Right lobe of liver (tissue), 6 donors: ENCODE data around the gene CDT1. TPM values are rescaled to one million over a fixed set of nuclear protein-coding genes. Genes with fewer than 3 reads are reported as not detected.

Source experiments
- ATAC-seq, 4 donors: fragments of 200-7000 bp; cut with Tn5 transposase; one replicate each; pipeline ENCODE4 v1.9.1; 2020; ENCODE audit warnings: mild to moderate bottlenecking in 4 of 4, moderate library complexity in 4 of 4
- DNase-seq, 3 donors: peaks; one replicate each; pipeline ENCODE4 v3.0.0-alpha.2; 2020
- H3K27ac ChIP-seq, 3 donors: fragments of 200-600 bp; one replicate each; pipeline ENCODE4 v1.8.0; 2022
- H3K27me3 ChIP-seq, 2 donors: fragments of 200-600 bp; one replicate each; pipeline ENCODE4 v1.8.0; 2022
- H3K36me3 ChIP-seq, 4 donors: fragments of 200-600 bp; sonication (generic) in 1 of 4; one replicate each; pipeline versions ENCODE4 v1.5.1 to v1.8.0; 2017 to 2022; ENCODE audit warnings: control low read depth in 1 of 4
- H3K4me1 ChIP-seq, 4 donors: fragments of 200-600 bp; sonication (generic) in 1 of 4; one replicate each; pipeline versions ENCODE4 v1.5.1 to v1.8.0; 2017 to 2022; ENCODE audit warnings: control low read depth in 1 of 4
- H3K4me3 ChIP-seq, 3 donors: fragments of 200-600 bp; one replicate each; pipeline ENCODE4 v1.8.0; 2022
- H3K9me3 ChIP-seq, 4 donors: fragments of 200-600 bp; sonication (generic) in 1 of 4; one replicate each; pipeline versions ENCODE4 v1.5.1 to v1.8.0; 2017 to 2022; ENCODE audit warnings: control low read depth in 1 of 4
- POLR2A ChIP-seq: fragments of 450-650 bp; IDR thresholded peaks from one replicate; pipeline ENCODE4 v1.6.1; 2017; ENCODE audit warnings: antibody characterized with exemption, mild to moderate bottlenecking
- WGBS: methylation state at CpG from one replicate; pipeline ENCODE4 v1.1.6; 2018; ENCODE audit warnings: low coverage, low lambda C conversion rate; ENCODE audit not compliant: insufficient coverage; ENCODE audit errors: missing lambda C conversion rate; 5-methylcytosine and 5-hydroxymethylcytosine counted together
- intact Hi-C, 2 donors: fragments of 100-400 bp; cut with DNase I; formaldehyde crosslinking; loops; one replicate each; pipeline versions ENCODE4 v1.11.2 to v1.14.1; 2022
- total RNA-seq, 6 experiments: library from RNA; depleted of rRNA in 2 of 6; stranded (reverse); fragments of >200 nt in 2 of 6; fragmentation: NEBNext Ultra II Directional in 3 of 6; extraction: Animal tissue kit (Norgen Biotek cat#: 25700) in 3 of 6; gene quantifications; one replicate each; pipeline versions ENCODE4 v1.1.0 to v1.2.4, GENCODE V29; 2016 to 2023
- TF ChIP-seq, protein P1 (sequence below), 4 donors: fragments of 200-600 bp in 3 of 4; fragments of 450-650 bp in 1 of 4; IDR thresholded peaks; one replicate each; pipeline versions ENCODE4 v1.5.1 to v1.8.0; 2016 to 2022; ENCODE audit warnings: antibody characterized with exemption in 4 of 4, mild to moderate bottlenecking in 2 of 4
- donor health status: DM: no; HTN: yes; CAD: no.
- donor health status: DM: no; HTN: no; CAD: no.
- donor health status: DM: no; HTN: no; CAD: no.
- donor health status: DM: no; HTN: yes; CAD: no.
- donor health status: DM: no; HTN: yes; CAD: no.

Gene CDT1
- total RNA-seq, 6 experiments from 2014 or later = 0.22 to 9.6 (median 0.42) TPM

DNA sequence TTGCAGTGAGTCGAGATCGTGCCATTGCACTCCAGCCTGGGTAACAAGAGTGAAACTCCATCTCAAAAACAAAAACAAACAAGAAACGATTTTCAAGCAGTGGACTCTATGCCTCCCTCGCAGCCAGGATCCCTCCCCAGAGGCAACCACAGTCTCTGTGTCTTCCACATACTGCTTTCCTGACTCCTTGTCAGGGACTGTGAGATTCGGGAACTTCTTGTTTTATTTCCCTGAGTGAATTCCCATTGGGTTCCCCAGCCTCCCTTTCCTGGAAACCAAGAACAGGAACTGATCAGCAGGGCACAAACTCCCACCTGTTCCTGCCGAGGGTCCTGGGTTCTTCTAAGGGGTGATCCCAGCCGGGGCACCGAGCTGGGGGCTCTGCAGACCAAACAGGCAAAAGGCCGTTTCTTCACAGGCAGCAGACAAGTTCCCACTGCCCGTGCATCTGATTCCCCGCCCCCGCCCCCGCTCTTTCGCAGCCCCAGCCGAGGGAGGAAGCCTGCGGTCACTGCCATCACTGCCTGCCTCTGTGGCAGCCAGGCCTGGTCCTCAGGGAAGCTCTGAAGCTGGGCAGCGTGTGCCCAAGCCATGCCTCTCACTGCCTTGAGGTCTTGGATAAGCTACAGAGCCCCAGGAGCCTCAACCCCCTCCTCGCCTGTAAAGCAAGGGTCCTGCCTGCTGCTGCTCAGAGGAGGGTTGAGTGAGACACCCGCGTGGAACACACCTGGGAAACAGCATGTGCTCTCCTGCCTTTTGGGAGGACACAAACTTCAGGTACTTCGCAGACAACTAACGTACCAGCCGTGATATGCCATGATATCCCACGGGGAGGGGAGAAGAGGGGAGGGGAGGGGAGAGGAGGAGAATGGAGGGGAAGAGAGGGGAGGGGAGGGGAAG, 13.0 kb upstream of the CDT1 start:
- H3K4me3 ChIP-seq = no peak overlapping the region

DNA sequence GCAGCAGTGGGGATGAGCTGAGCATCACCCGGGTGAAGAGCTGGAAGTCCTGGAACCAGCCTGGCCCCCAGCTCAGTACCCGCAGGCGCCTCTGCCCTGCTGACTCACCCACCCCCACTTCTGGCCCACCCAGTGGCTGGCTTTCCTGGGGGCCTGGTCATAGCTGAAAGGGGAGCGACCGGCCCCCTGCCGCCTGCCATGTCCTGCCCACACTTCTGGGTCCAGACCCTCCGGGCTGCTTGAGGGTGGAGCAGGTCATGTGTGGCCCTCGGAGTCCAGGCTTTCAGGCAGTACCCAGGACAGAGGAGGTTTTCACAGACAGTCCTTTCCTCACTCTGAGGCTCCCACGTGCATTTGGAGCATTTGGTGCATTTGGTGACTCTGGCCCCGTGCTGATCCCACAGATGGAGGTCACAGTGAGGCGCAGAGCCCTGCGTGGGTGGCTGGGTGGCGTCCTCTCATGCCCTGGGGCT, 11.5 kb upstream of the CDT1 start:
- TF ChIP-seq POLR2A = no peak
- TF ChIP-seq, protein P1, sequence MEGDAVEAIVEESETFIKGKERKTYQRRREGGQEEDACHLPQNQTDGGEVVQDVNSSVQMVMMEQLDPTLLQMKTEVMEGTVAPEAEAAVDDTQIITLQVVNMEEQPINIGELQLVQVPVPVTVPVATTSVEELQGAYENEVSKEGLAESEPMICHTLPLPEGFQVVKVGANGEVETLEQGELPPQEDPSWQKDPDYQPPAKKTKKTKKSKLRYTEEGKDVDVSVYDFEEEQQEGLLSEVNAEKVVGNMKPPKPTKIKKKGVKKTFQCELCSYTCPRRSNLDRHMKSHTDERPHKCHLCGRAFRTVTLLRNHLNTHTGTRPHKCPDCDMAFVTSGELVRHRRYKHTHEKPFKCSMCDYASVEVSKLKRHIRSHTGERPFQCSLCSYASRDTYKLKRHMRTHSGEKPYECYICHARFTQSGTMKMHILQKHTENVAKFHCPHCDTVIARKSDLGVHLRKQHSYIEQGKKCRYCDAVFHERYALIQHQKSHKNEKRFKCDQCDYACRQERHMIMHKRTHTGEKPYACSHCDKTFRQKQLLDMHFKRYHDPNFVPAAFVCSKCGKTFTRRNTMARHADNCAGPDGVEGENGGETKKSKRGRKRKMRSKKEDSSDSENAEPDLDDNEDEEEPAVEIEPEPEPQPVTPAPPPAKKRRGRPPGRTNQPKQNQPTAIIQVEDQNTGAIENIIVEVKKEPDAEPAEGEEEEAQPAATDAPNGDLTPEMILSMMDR (IDR thresholded peaks at IDR 0.05) = no peak
- Histone ChIP-seq H3K27me3 (no peaks in the 10 kb centered on the region), H3K27ac (no peak overlapping the region), H3K4me1 (peaks cover 0 to 14% (median 2%) of the 10 kb centered on the region in 4 donors), H3K4me3 (no peak overlapping the region), H3K9me3 (no peaks in the 10 kb centered on the region), H3K36me3 (no peaks in the 10 kb centered on the region)
- intact Hi-C loops = no loop called here
- DNase-seq (no peak), ATAC-seq (no peak)
- WGBS = 60% methylated on average over 2 of the region's 13 CpGs

More for the DNA sequence above, 13.0 kb upstream of the CDT1 start:
- H3K9me3 ChIP-seq = no peaks in the 10 kb centered on the region
- DNase-seq = no peak
- H3K4me1 ChIP-seq = peaks cover 0 to 17% (median 5%) of the 10 kb centered on the region in 4 donors
- intact Hi-C loops = no loop called here
- no peak overlapping the region for H3K27ac ChIP-seq
- H3K36me3 ChIP-seq = no peaks in the 10 kb centered on the region
- H3K27me3 ChIP-seq = no peaks in the 10 kb centered on the region
- no peak for TF ChIP-seq POLR2A
- TF ChIP-seq, protein P1 (IDR thresholded peaks at IDR 0.05) = no peak
- 53% methylated on average over 15 of the region's 24 CpGs for WGBS
- peak in 3 of 4 donors; percentile 9 to 34 (median 26) for ATAC-seq

DNA sequence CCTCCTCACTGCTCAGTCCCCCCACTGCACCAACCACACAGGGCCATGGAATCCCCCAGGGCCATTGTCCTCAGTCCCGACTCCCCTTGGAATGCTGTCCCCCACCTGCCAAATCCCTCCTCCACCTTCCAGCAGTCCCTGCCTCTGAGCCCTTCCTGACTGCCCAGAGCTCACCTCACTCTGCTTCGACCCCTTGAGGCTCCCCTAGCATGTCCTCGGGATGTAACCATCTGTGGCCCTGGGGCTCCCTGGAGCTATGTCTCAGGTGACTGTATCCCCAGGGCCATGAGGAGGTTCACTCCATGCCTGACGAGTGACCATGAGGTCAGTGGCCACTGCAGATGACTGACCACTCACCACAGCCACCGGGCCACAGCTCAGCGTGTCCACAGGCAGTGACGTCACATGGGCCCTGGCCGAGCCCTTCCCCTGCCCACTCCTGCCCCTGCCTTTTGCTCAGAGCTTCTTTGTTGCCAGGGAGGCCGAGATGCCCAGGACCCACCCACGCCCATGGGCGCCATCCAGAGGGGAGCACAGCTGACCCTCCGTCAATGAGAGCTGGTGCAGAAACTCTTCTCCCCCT, 10.8 kb upstream of the CDT1 start:
- Histone ChIP-seq H3K27ac (no peak overlapping the region), H3K36me3 (no peaks in the 10 kb centered on the region), H3K27me3 (no peaks in the 10 kb centered on the region), H3K4me1 (peaks cover 0 to 7% (median 0%) of the 10 kb centered on the region in 4 donors), H3K4me3 (no peak overlapping the region), H3K9me3 (no peaks in the 10 kb centered on the region)
- intact Hi-C loops = no loop called here
- ATAC-seq (peak in 1 of 4 donors; percentile 8), DNase-seq (peak in 1 of 3 donors; percentile 56)
- TF ChIP-seq, protein P1 (IDR thresholded peaks at IDR 0.05) = no peak
- no peak for TF ChIP-seq POLR2A
- WGBS = 64% methylated on average over 3 of the region's 12 CpGs

DNA sequence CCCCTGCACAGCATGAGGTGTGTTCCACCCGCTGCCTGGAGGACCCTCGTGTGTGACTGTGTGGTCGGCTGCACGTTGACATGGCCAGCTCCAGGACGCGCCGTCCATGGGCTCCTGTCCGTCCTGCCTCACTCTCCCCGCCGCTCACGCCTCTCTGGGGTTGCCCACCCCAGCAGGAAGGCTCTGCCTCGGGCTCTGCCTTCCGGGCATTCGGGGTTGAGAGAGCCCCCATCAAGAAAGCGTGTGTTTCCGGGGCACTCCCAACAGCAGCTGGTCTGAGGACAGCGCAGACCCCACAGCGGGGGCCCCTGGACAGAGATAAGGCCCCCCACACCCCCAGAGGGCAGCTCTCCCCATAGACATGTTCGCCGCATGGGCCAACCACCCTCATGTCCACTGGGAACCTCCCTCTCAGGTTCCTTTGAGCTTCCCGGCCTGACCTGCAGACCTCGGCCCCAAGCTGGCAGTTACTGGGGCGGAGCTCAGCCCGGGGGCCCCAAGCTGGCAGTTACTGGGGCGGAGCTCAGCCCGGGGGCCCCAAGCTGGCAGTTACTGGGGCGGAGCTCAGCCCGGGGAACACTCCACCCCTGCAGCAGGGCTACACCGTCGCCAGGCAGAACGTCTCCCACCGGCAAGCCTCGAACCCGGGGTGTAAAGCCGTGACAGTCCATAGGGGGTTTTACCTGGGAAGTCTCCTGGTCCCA, 10.2 kb upstream of the CDT1 start:
- TF ChIP-seq, protein P1 (IDR thresholded peaks at IDR 0.05) = no peak
- no peak for TF ChIP-seq POLR2A
- Histone ChIP-seq H3K9me3 (no peaks in the 10 kb centered on the region), H3K4me1 (peaks cover 0 to 1% (median 0%) of the 10 kb centered on the region in 4 donors), H3K4me3 (no peak overlapping the region), H3K27me3 (no peaks in the 10 kb centered on the region), H3K36me3 (no peaks in the 10 kb centered on the region), H3K27ac (no peak overlapping the region)
- DNase-seq (peak in 1 of 3 donors; percentile 55), ATAC-seq (peak in 1 of 4 donors; percentile 4)
- WGBS = 60% methylated on average over 1 of the region's 35 CpGs
- intact Hi-C loops = no loop called here
